GM06990 (cell line): ENCODE measurements around the gene ACOX3.

Experiments used
- DNase-seq: peaks from one replicate; pipeline ENCODE4 v3.0.0-alpha.2; 2011; ENCODE audit not compliant: insufficient read length; ENCODE audit errors: extremely low read depth
- H3K27me3 ChIP-seq: replicated peaks from 2 replicates; pipeline ENCODE4 v1.6.0; 2011; ENCODE audit warnings: low read length; ENCODE audit not compliant: control insufficient read depth, insufficient read depth
- H3K36me3 ChIP-seq: 2 replicates; pipeline ENCODE4 v1.5.1; 2011; ENCODE audit warnings: low read length; ENCODE audit not compliant: control insufficient read depth, insufficient read depth
- H3K4me3 ChIP-seq: replicated peaks from 2 replicates; pipeline ENCODE4 v1.5.1; 2011; ENCODE audit warnings: low read depth, mild to moderate bottlenecking, control low read depth, low read length
- CTCF ChIP-seq: IDR thresholded peaks from 2 replicates; pipeline ENCODE4 v1.5.1; 2011; ENCODE audit warnings: low read length, control low read depth, mild to moderate bottlenecking, inconsistent platforms; ENCODE audit not compliant: insufficient read depth, poor library complexity, severe bottlenecking

ACOX3 gene

GRCh38 chr4:8470451-8471024, 30.0 kb upstream of the ACOX3 start:
- H3K27me3 ChIP-seq = no peaks in the 10 kb centered on the region
- H3K36me3 ChIP-seq = peaks cover 25% of the 10 kb centered on the region
- DNase-seq = no peak
- H3K4me3 ChIP-seq = no peak overlapping the region
- TF ChIP-seq CTCF = no peak

GRCh38 chr4:8469550-8469949, 29.0 kb upstream of the ACOX3 start:
- no peak for DNase-seq
- Histone ChIP-seq H3K27me3 (no peaks in the 10 kb centered on the region), H3K4me3 (no peak overlapping the region), H3K36me3 (peaks cover 27% of the 10 kb centered on the region)
- TF ChIP-seq CTCF = no peak

GRCh38 chr4:8468746-8469535, 28.4 kb upstream of the ACOX3 start:
- Histone ChIP-seq H3K4me3 (no peak overlapping the region), H3K36me3 (peaks cover 27% of the 10 kb centered on the region), H3K27me3 (no peaks in the 10 kb centered on the region)
- peak; percentile 97 for TF ChIP-seq CTCF
- DNase-seq = no peak

GRCh38 chr4:8467016-8467415, 26.5 kb upstream of the ACOX3 start:
- no peak for TF ChIP-seq CTCF
- DNase-seq = no peak
- Histone ChIP-seq H3K27me3 (no peaks in the 10 kb centered on the region), H3K4me3 (no peak overlapping the region), H3K36me3 (peaks cover 27% of the 10 kb centered on the region)

GRCh38 chr4:8465615-8466611, 25.4 kb upstream of the ACOX3 start:
- Histone ChIP-seq H3K27me3 (no peaks in the 10 kb centered on the region), H3K36me3 (peaks cover 24% of the 10 kb centered on the region), H3K4me3 (no peak overlapping the region)
- no peak for DNase-seq
- TF ChIP-seq CTCF = no peak
